AG08395 (cell line): ENCODE results near the gene C8B.

Source experiments
- DNase-seq: peaks from one replicate; pipeline ENCODE4 v3.0.0; 2012; ENCODE audit warnings: mixed read lengths, low spot score

C8B gene

DNA sequence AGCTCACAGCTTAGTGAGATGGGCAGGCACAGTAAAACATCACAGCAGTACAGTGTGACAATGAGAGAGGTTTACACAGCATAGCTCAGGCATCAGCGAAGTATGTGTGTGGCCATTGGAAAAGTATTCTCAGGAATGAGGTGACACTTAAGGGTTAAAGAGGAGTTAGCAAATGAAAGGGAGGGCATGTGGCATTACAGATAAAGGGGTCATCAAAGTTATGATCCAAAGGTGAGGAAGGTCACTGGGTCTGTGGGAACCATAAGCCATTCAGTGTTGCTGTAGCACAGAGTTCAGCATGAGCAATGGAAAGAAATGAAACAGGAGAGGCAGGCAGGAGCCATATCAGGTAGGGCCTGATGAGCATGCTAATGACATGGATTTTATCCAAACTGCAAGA lies 4.5 kb upstream of the C8B start:
- DNase-seq = no peak

DNA sequence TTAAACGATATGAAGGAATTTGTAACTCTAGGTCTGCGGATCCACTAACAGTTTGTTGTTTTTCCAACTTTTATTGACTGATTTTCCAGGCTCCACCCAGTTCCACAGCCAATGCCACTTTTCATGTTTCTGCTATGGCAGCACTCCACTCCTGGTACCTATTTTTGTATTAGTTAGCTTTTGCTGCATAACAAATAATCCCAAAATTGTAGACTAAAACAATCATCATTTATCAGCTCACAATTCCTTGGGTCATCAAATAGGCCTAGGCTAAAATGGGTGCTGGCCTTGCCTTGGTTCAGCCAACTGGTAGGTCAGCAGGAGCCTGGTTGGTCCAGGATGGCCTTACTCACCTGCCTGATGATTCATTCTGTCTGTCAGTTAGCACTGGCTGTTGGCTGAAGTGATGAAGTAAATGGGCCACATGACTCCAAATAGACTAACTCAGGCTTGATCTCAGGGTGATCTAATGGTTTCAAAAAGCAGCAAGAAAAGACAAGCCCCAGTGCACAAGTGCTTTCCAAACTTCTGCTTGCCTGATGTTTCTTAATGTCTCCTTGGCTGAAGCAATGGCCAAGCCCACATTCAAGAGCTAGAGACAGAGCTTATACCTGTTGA lies 3.2 kb upstream of the C8B start:
- DNase-seq = no peak

DNA sequence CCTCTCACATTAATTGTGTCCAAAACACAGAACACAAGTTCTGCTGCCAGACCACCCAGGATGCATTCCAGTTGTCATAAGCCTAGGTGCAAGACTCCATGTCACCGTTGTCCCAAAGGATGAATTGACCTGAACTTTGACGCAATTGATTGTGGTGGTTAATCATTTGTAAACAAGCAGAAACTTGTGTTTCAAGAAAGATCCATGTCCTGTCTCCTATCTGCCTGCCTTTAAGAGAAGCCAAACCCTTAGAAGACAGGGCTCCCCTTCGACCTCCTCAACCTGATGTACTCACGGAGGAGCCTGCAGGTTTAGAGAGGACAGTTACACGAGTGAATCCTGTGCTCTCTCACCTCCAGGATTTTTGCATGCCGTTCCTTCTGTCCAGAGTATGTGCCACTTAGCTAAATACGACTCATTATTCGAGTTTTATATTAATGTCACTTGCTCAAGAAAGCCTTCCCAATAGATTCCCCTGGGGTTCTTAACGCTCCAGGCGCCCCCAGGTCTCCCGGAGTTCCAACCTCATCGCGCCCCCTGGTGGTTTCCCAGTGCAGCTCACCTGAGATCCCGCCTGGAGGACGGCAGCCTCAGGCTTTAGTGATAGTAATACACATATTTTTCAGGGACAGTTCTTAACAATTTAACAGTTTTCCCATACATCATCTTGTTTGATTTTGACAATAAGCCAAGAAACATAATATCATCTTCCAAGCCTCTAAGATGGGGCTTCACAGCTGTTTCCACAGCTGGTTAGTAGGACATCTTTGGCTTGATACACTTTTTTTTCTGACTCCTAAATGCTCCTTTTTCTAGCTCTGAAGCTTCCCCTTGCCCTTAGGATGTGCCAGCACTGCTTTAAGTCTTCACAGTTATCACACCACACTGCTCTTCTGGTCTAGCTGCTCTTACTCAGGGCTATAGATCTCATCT lies 2.4 kb upstream of the C8B start:
- DNase-seq = peak; percentile 33

DNA sequence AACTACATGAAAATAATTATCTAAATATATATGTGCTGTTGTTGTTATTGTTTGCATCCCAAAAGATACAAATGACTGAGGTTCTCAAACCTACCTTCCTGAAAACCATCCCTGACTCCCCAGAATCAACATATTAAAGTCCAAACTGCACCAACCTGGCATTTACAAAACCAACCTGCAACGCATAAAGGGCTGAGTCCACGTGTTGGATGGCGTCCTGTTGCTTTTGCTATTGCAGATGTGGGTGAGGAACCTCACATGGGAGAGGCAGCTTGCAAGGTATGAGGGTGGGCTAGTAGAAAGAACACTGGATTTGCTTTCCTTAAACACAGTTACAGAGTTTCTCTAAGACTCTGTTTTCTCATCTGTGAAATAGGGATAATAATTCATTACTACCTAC lies 1.5 kb upstream of the C8B start:
- DNase-seq = no peak

DNA sequence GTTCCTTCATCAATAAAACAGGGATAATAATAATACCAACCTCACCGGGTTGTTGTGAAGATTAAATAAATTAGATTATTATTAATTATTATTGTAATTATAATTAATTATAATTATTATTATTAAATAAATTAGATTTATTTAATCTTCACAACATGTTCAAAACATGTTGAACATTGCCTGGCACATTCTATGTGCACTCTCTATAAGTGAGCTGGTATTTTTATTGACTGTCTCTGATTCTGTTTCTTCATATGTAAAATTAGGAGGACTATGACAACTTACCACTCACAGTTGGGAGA lies 834 bp upstream of the C8B start:
- no peak for DNase-seq

DNA sequence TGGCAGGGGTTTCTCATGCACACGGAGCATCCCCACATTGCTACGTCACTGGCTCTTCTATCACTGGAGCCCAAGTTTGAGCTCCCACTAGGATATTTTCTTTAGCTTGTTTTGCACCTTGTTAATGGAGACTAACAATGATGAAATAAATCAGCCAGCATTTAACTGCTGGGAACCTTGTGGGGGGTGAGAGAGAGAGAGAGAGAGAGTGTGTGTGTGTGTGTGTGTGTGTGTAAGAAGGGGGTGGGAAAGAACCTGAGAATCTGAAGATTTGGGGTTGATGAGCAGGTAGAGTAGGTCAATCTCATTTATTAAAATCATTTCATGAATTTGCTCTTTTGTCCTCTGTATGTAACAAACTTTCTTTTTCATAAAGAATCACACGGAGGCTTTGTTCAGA lies 624 bp downstream of the C8B start:
- DNase-seq = no peak

DNA sequence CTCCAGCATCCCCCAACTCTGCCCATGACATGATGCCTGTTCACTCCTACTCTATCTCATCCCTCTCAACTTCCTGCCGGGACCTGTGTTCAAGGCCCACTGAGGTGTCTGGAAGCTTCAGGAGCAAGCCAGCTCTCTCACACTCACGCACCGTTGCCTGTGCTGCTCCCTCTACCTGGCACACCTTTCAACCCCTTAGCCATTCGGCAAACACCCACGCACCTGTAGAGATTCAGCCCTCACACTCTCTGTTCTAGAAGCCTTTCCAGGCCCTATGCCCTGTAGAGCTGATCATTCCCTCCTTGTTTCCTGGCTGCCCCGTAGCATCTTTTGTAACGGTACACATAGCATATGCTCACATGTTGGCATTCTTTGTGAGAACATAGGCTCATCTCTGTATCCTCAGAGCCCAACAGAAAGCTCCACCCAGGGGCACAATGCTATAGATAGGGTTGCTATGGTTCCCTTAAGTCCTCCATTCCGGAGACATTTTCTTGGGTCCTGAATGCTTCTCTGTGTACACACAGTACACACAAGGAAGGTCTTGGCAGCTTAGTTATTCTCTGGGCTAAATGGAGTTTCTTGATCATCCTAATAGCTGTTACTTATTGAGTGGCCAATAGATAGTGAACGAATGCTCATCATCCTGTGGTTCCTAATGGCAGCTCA lies 1.3 kb downstream of the C8B start:
- DNase-seq = no peak

DNA sequence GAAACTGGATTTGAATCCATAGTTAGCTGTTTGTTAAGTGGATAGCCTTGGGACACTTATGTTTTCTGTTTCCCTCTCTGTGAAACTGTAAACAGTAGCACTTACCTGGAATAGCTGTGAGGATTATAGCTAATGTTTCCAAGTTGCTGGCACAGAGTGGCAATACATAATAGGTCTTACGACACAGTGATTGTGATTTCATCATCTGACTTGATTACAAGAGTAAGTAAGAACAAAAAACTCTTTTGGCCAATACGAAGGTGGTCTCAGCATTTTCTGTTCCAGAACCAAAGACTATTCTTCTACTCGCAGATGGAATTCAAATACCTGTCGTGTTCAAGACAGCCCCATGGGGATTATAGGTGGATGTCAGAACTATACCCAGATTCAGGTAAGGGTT lies 2.1 kb downstream of the C8B start:
- no peak for DNase-seq

DNA sequence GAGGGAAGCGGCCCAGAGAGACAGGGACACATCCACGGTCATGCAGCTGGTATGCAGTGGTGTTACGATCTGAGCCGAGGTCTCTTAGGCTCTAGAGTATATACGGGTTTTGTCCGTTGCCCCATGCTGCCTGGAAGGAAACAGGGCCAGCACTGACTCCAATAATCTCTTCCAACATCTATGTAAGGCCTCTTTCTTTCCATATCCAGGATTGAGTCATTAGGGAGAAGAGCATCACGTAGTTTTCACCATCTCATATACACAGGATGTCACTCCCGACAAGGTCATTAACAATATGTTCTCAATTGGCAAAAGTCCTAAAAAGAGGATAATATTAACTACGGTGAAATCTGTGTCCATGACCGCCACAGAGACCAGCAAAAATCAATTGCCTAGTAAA lies 4.4 kb downstream of the C8B start:
- no peak for DNase-seq

DNA sequence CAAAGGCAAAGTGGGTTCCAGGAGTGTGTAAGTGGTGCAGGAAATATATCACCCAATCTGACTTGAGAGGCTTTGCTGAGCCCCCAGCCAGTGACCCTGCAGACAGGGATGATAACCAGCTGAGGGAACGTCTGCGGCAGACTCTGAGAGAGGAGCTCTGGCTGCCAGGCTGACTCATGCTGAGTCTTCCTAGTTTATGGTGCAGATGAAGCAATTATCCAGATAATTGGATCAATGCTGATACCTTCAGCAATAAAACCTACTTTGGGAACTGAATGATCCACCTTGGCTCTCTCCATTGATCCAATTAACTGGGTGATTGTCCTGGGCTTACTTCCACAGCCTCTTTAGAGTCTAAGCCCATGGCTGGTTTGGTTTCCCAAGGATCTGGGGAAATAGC lies 7.3 kb downstream of the C8B start:
- peak; percentile 89 for DNase-seq

DNA sequence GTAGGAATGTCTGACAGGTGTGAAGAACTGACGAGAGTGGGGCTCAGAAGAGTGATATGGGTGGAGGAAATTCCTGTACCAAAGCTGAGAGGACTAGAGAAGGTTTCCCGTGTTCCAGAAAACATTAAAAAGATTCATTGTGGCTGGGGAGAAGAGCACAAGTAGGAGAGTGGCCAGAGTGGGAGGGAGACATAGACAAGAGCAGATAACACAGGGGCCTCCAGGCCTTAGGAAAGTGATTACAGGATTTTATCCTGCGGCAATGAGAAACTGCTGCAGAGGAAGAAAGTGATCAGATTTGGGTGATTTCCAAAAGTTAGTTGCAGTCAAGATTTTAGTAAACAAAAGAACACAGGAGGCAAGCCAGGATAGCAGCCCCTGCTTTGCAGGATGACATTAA lies 7.9 kb downstream of the C8B start:
- DNase-seq = peak; percentile 11

DNA sequence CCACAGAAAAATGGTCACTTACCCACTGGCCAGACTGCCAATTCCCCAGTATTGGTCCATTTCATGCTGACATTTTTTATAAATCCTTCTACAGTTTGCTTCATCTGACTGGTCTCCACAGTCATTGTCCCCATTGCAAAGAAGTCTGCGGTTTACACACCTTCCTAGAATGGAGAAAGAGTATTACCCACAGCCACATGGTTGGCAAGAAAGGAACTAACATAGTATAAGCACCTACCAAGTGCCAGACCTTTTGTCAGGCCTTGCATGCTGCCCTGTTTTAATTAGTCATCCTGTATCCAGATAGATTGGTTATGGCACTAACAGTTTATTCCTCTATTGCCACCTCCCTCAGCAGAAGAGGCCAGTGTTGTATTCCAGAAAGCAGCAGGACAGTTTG lies 11.2 kb downstream of the C8B start:
- DNase-seq = no peak

DNA sequence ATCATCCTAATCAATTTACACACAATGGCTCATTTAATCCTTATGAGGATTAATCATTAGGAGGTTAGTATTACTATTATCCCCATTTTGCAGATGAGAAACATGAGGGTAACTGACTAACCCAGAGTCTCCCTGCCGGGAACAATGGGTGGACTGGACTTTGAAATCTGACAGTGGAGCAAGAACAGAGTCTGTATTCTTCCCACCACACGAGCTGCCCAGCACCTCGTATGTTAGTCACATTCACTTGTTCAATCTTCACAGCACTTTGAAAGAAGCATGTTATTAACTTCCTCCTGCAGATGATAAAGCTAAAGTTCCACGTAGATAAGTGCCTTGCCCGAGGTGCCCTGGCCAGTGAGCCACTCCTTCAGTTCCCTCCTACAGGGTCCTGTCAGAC lies 12.4 kb downstream of the C8B start:
- DNase-seq = no peak

DNA sequence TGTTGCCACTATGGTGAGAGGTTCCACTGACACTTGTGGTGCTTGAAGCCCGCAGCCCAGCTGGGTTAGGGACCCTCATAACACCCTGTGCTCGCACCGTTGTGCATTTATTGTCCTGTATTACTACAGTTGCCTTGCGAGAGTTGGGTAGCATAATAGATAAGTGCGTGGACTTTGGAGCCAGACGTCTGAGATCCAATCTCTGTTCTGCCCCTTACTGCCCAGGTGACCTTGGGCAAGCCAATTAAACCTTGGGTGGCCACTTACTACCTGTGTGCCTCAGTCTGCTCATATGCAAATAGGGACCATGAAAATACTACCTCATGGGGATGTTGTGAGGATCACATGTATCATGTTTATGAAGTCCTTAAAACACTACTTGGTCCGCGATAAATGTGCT lies 13.3 kb downstream of the C8B start:
- no peak for DNase-seq

DNA sequence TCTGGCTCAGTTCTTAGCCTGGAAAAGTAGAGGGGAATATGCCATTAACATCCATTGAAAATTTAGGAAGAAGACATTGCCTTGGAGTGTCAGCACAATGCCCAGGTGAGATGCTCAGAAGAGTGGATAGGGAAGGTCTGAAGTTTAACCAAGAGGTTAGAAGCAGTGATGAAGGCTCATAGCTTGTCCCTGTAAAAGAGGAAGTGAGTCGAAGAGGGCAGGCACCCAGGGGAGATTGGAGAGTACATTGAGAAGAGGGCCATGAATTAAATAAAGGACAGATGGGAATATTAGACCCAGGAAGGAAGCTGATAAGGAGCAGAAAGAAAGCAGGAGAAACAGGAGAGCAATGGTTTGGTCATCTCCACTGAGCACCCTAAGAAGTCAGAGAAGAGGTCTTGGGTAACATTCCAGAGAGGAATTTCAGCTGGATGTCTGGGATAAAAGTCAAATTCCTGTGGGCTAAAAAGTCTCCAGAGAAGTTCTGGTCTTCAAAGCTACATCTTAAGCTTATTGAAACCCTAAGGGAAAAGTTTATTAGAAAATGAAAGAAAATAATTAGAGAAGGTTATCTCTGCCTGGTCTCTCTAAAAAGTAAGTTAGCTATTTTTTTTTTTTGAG lies 17.3 kb downstream of the C8B start:
- peak; percentile 69 for DNase-seq

DNA sequence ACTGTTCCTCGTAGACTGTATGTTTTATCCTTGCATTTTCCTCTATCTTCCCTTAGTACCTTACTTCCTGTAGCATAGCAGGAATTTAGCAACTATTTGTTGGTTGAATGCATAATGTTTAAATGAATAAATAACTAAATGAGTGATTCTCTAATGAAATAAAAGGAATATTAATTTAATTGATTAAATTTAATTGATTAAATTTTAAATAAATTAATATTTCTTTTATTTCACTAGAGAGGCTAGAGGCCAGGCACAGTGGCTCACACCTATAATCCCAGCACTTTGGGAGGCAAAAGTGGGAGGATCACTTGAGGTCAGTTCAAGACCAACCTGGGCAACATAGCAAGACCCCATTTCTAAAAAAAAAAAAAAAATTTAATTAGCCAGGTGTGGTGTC lies 25.8 kb downstream of the C8B start:
- DNase-seq = no peak

DNA sequence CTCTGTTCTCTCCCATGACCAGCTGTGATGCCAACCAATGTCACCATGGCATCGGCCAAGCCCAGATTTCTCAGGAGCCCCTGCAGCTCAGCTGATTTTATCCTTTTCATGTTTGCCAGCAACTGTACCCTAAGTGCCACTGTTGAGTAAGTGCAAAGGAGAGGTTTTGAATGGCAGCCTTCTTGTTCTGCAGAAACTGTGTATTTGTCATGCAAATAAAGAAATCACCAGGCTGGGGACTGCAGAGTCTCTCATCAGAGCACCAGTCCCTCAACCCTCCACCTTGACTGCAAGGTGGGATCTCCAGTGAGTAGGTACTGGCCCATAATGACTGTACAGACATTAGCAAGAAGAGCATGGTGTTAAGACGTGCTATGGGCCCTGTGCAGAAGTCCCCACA lies 26.6 kb downstream of the C8B start:
- DNase-seq = no peak

DNA sequence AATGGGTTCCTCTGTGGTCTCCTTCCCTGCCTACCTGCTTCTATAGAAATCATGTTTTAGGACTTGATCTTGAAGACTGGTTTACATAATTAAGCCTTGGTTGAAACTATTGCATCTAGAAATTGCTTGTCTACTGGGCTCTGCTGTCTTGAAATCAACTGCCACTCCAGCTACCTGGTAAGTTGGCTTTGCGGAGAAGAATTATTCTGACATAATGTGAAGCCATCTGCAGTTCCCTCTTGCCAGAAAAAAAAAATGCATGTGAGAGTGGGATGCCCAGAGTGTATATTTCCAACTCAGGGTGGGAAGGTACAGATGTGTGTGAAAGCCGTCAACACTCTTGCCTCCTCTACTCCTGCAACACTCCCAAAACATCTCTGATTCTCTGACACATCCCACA lies 27.2 kb downstream of the C8B start:
- no peak for DNase-seq

DNA sequence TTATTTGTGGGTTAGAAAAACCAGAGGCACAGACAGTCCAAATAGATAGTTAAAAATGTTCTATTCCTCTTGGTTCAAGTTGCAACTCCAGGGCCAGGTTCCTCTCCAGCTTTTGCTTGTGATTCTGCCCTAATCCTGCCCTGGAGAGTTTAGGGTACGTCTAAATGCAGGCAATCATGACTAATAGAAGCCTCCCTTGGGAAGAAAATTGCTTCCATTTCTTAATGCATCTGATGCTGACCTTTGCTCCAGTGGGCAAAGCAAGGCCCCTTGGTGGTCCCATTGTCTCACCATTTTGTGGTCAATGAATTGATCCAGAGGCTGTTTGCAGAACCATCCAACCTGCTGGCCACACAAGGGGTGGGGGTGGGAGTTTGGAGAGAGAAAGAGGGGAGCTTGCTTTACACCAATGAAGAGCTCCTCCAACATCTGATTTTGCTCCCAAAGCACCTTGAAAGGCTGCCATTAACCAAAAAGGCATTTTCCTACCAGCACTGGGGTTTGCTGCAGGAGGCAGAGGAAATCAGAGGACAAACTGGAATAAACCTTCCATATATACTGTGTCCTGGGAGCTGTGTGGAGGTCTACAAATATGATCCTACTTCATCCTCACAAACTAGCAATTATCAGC lies 31.3 kb downstream of the C8B start:
- DNase-seq = peak; percentile 81

DNA sequence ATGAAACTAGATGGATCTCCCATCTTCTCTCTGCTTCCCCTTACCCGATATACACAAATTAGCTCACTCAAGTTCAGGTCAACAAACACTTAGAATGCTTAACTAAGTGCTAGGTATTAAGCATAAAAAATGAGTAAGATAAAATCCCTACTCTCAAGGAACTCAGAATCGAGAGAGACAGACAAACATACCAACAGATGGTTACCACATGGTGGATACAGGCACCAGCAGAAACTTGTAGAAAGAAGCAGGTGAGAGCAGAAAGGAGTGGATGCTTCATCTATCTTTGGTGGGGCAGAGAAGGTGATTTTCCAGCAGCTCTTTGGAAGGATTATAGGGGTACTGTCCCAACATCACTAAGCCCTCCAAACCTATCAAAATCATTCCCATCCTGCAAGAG lies 32.2 kb downstream of the C8B start:
- peak; percentile 9 for DNase-seq

DNA sequence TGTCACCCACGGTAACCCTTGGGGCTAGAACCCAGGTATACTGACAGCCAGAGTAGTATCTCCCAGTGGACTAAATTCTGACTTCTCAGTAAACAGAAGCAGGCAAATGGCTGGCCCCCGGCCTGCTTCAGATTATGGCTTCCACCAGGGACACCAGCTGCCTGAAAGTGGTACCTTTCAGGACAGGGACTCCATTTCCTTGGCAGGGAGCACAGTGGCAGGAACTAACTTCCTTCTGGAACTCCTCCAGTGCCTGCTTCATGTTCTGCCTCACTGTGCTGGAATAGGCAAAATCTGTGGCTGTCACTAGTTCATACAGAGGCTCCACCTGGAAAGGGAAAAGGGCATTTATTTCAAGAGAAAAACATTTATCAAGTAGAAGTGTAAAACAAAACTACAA lies 32.7 kb downstream of the C8B start:
- peak; percentile 11 for DNase-seq

DNA sequence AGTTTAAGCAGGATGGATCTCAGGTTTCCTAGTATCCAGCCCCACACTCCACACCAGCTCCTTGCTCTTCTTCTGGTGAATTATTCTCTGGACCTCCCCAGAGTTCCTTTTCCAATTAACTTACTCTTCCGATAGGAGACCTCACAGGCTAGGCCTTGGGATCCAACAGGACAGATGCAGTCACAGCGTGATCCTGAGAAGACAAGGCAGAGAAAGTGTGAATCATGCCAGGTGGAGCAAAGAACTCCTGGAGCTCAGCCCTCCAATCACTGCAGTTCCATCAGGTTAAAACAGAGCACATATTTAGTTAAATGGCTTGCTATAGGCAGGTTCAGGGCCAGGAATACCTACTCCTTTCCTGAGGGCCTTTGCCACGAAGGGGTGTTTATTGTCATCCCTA lies 34.1 kb downstream of the C8B start:
- no peak for DNase-seq

DNA sequence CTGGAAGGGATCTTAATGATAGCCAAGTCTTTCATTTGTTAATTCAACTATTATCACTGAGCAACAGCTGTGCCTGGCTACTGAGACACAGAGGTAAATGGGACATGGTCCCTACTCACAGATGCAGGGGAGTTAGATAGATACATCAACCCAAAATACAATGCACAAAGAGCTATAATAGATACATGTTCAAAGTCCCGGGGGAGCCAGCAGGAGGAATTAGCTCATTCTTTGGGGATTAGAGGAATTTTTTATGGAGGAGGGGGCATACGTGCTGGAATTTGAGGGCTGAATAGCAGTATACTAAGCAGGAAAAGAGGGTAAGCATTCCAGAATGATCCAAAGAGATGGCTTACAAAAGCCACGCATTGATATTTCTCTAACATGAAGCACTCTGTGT lies 34.6 kb downstream of the C8B start:
- DNase-seq = no peak
